A549 (cell line): ENCODE results near the gene OR11H6. TPM values are rescaled to one million over a fixed set of nuclear protein-coding genes. Genes with fewer than 3 reads are reported as not detected.
"Not testable (repeated sequence)": the region's sequence is repeated elsewhere in the genome, so short reads cannot be mapped to it uniquely, and the experiment has no call there.

Experiments
- ATAC-seq, 2 experiments: fragments of 200-7000 bp in 1 of 2; fragments of >200 bp in 1 of 2; cut with Nextera tagmentation in 1 of 2; cut with Tn5 transposase in 1 of 2; 3 replicates each; pipeline versions ENCODE4 v1.8.0 to v1.9.1; 2018 to 2020; ENCODE audit warnings: mild to moderate bottlenecking in 1 of 2, moderate library complexity in 1 of 2
- CTCF ChIA-PET: fragments of 300-600 bp; sonication (Branson Sonifier 250); formaldehyde crosslinking; extraction: SDS; loops from one replicate; lab custom pipeline; 2021; ENCODE audit warnings: antibody characterized with exemption, inconsistent platforms; lab: Yijun Ruan, JAX
- POLR2A ChIA-PET: fragments of 350-600 bp; formaldehyde crosslinking; extraction: SDS; loops from one replicate; lab custom pipeline; 2021; ENCODE audit warnings: antibody characterized with exemption, inconsistent platforms; lab: Yijun Ruan, JAX
- DNase-seq, 2 experiments: peaks; one replicate each; pipeline versions ENCODE4 v3.0.0 to v3.0.0-alpha.2; 2011 to 2016; ENCODE audit warnings: low read depth in 1 of 2, low spot score in 1 of 2
- FAIRE-seq: peaks from 2 replicates; lab custom pipeline; 2011; peaks lifted over from hg19 to GRCh38; lab: Jason Lieb, UNC
- H3K27ac ChIP-seq, 2 experiments: fragments of >200 bp; sonication (Bioruptor Twin); formaldehyde crosslinking; 3 replicates each; pipeline ENCODE4 v1.5.1; 2016 to 2017
- H3K4me1 ChIP-seq: fragments of >200 bp; sonication (Bioruptor Twin); formaldehyde crosslinking; 3 replicates; pipeline ENCODE4 v1.6.1; 2016
- H3K4me2 ChIP-seq: fragments of >200 bp; sonication (Bioruptor Twin); formaldehyde crosslinking; 3 replicates; pipeline ENCODE4 v1.6.1; 2016
- H3K4me3 ChIP-seq: fragments of >200 bp; sonication (Bioruptor Twin); formaldehyde crosslinking; 3 replicates; pipeline ENCODE4 v1.5.1; 2016
- H3K9me3 ChIP-seq: fragments of >200 bp; sonication (Bioruptor Twin); formaldehyde crosslinking; 3 replicates; pipeline ENCODE4 v1.6.1; 2016
- CBX8 ChIP-seq: fragments of 200-600 bp; sonication (generic); IDR thresholded peaks from 2 replicates; pipeline ENCODE4 v1.6.1; 2016
- CEBPB ChIP-seq, 2 experiments: fragments of >200 bp in 1 of 2; sonication (Bioruptor Twin) in 1 of 2; formaldehyde crosslinking in 1 of 2; IDR thresholded peaks; 2 replicates each; pipeline ENCODE4 v1.6.1; 2012 to 2016
- CHD4 ChIP-seq: fragments of 200-600 bp; sonication (generic); IDR thresholded peaks from 2 replicates; pipeline ENCODE4 v1.6.1; 2016; ENCODE audit warnings: antibody characterized with exemption, mild to moderate bottlenecking, borderline replicate concordance
- EHF ChIP-seq: fragments of 250-450 bp; sonication (Bioruptor Pico); IDR thresholded peaks from 2 replicates; pipeline ENCODE4 v1.5.0; 2020; ENCODE audit warnings: mild to moderate bottlenecking
- ELK1 ChIP-seq: fragments of 150-350 bp; IDR thresholded peaks from 2 replicates; pipeline ENCODE4 v1.6.1; 2014; ENCODE audit warnings: low read depth, mild to moderate bottlenecking, low read length
- FOSL2 ChIP-seq, 2 experiments: fragments of 450-650 bp in 1 of 2; fragments of >200 bp in 1 of 2; sonication (Bioruptor Twin) in 1 of 2; formaldehyde crosslinking; IDR thresholded peaks; 2 replicates each; pipeline versions ENCODE4 v1.5.0 to v1.6.1; 2016 to 2020; ENCODE audit warnings: mild to moderate bottlenecking in 1 of 2, moderate library complexity in 1 of 2
- GATA3 ChIP-seq: IDR thresholded peaks from 2 replicates; pipeline ENCODE4 v1.6.1; 2012; ENCODE audit warnings: borderline replicate concordance
- HDAC2 ChIP-seq: fragments of 200-600 bp; sonication (generic); IDR thresholded peaks from 2 replicates; pipeline ENCODE4 v1.6.1; 2016
- HEYL ChIP-seq: fragments of 250-450 bp; sonication (Bioruptor Pico); IDR thresholded peaks from 2 replicates; pipeline ENCODE4 v1.8.0; 2021; ENCODE audit warnings: mild to moderate bottlenecking, moderate library complexity
- HOXA7 ChIP-seq: fragments of 250-450 bp; sonication (Bioruptor Pico); IDR thresholded peaks from 2 replicates; pipeline ENCODE4 v1.5.0; 2020; ENCODE audit warnings: mild to moderate bottlenecking, moderate library complexity
- HOXB5 ChIP-seq: fragments of 250-450 bp; sonication (Bioruptor Pico); IDR thresholded peaks from 2 replicates; pipeline ENCODE4 v1.5.0; 2020; ENCODE audit warnings: mild to moderate bottlenecking, moderate library complexity
- JUN ChIP-seq, 2 experiments: fragments of >200 bp; sonication (Bioruptor Twin); formaldehyde crosslinking; IDR thresholded peaks; 2 replicates in 1 of 2; 3 replicates in 1 of 2; pipeline ENCODE4 v1.6.1; 2016 to 2017
- JUNB ChIP-seq: fragments of >200 bp; sonication (Bioruptor Twin); formaldehyde crosslinking; IDR thresholded peaks from 2 replicates; pipeline ENCODE4 v1.6.1; 2016
- KDM1A ChIP-seq: fragments of 200-600 bp; sonication (generic); IDR thresholded peaks from 2 replicates; pipeline ENCODE4 v1.6.1; 2016; ENCODE audit warnings: low read depth, mild to moderate bottlenecking
- MAZ ChIP-seq: fragments of 150-350 bp; IDR thresholded peaks from 2 replicates; pipeline ENCODE4 v1.6.1; 2014; ENCODE audit warnings: antibody characterized with exemption, low read depth, low read length, borderline replicate concordance
- MYC ChIP-seq: IDR thresholded peaks from 2 replicates; pipeline ENCODE4 v1.6.1; 2012; ENCODE audit warnings: mild to moderate bottlenecking, inconsistent platforms, low read length, improper control_type of control experiment, borderline replicate concordance
- NR3C1 ChIP-seq: fragments of >200 bp; sonication (Bioruptor Twin); formaldehyde crosslinking; IDR thresholded peaks from 3 replicates; pipeline ENCODE4 v1.6.1; 2017
- POLR2A ChIP-seq: IDR thresholded peaks from 2 replicates; pipeline ENCODE4 v1.6.1; 2012; ENCODE audit warnings: mild to moderate bottlenecking, low read length
- RAD21 ChIP-seq, 2 experiments: fragments of >200 bp in 1 of 2; sonication (Bioruptor Twin) in 1 of 2; formaldehyde crosslinking in 1 of 2; IDR thresholded peaks in 1 of 2; conservative IDR thresholded peaks in 1 of 2; 2 replicates in 1 of 2; 3 replicates in 1 of 2; pipeline ENCODE4 v1.6.1; 2012 to 2018; ENCODE audit warnings: inconsistent platforms in 1 of 2
- SREBF2 ChIP-seq: fragments of 450-650 bp; IDR thresholded peaks from 2 replicates; pipeline ENCODE4 v1.6.1; 2014; ENCODE audit warnings: mild to moderate bottlenecking, moderate library complexity
- ZNF302 ChIP-seq: fragments of 250-450 bp; sonication (Bioruptor Pico); IDR thresholded peaks from 2 replicates; pipeline ENCODE4 v1.9.0; 2021; ENCODE audit warnings: inconsistent platforms, mild to moderate bottlenecking, moderate library complexity
- WGBS: methylation state at CpG from one replicate; pipeline ENCODE4 v1.1.6; 2017; ENCODE audit errors: missing lambda C conversion rate; 5-methylcytosine and 5-hydroxymethylcytosine counted together
- polyA plus RNA-seq, 4 experiments: library from polyadenylated mRNA; depleted of rRNA in 3 of 4; stranded (reverse); fragments of >200 nt; fragmentation: RNase III in 1 of 4; extraction: RNeasy Plus Mini Kit Qiagen cat#74134 plus additional on column Dnase treatment in 1 of 4; gene quantifications; 2 replicates in 3 of 4; 3 replicates in 1 of 4; pipeline ENCODE4 v1.2.3, GENCODE V29; 2011 to 2017
- TF ChIP-seq, protein P1 (sequence below): fragments of >200 bp; sonication (Bioruptor Twin); formaldehyde crosslinking; IDR thresholded peaks from 3 replicates; pipeline ENCODE4 v1.5.1; 2016
- TF ChIP-seq, protein P2 (sequence below): IDR thresholded peaks from 2 replicates; pipeline ENCODE4 v1.6.1; 2012; ENCODE audit warnings: low read depth, borderline replicate concordance
- TF ChIP-seq, protein P3 (sequence below): fragments of >200 bp; sonication (Bioruptor Twin); formaldehyde crosslinking; IDR thresholded peaks from 2 replicates; pipeline ENCODE4 v1.6.1; 2016

OR11H6 gene
- polyA plus RNA-seq, 2 of the 4 experiments (the other 2 are of a cell fraction): not detected

DNA sequence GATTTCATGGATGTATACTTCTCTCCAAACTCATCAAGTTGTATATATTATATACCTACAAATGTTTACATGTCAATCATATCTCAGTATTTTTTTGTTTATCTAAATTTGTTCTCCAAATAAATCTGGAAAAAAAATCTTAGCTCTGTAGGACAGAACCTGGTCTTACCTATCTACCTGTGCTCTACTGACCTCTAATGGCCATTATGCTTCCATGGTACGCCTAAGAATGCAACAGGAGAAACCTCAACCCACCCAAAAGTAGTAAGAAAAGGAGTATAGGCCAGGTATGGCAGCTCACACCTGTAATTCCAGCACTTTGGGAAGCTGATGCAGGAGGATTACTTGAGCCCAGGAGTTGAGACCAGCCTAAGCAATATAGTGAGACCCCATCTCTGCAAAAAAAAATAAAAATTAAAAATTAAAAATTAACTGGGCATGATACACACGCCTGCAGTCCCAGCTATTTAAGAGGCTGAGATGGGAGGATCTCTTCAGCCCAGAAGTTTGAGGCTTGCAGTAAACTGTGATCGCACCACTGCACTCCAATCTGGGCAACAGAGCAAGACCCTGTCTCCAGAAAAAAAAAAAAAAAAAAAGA is 24.2 kb downstream of the OR11H6 start:
- H3K4me2 ChIP-seq: no peak overlapping the region
- 40% methylated on average over 3 of the region's 3 CpGs for WGBS
- H3K4me3 ChIP-seq: no peak overlapping the region
- H3K27ac ChIP-seq: no peak overlapping the region
- peaks cover 6% of the 10 kb centered on the region; the same call in 2 of the 3 replicates for H3K9me3 ChIP-seq
- peak; percentile 10 to 57 for DNase-seq
- ATAC-seq: peak; percentile 71 to 81; a peak in 4 of 6 replicates
- FAIRE-seq: no peak
- POLR2A ChIA-PET: no interaction called here
- no peaks in the 10 kb centered on the region for H3K4me1 ChIP-seq
- CTCF ChIA-PET: interaction anchor here (0.9 to 1.2 kb wide), 2 partner anchors 23 to 47 kb away, joined by 3 read pairs; no protein-coding TSS in a partner anchor
- no peak for TF ChIP-seq CHD4
- no peak for TF ChIP-seq HDAC2
- no peak for TF ChIP-seq MYC
- TF ChIP-seq, protein P1, sequence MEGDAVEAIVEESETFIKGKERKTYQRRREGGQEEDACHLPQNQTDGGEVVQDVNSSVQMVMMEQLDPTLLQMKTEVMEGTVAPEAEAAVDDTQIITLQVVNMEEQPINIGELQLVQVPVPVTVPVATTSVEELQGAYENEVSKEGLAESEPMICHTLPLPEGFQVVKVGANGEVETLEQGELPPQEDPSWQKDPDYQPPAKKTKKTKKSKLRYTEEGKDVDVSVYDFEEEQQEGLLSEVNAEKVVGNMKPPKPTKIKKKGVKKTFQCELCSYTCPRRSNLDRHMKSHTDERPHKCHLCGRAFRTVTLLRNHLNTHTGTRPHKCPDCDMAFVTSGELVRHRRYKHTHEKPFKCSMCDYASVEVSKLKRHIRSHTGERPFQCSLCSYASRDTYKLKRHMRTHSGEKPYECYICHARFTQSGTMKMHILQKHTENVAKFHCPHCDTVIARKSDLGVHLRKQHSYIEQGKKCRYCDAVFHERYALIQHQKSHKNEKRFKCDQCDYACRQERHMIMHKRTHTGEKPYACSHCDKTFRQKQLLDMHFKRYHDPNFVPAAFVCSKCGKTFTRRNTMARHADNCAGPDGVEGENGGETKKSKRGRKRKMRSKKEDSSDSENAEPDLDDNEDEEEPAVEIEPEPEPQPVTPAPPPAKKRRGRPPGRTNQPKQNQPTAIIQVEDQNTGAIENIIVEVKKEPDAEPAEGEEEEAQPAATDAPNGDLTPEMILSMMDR: peak; percentile 50
- no peak for TF ChIP-seq KDM1A
- TF ChIP-seq ZNF302 (CRISPR knock-in tag): no peak
- TF ChIP-seq HEYL: no peak
- TF ChIP-seq RAD21 (conservative IDR thresholded peaks at IDR 0.05 in 1 of 2, IDR thresholded peaks at IDR 0.05 in 1 of 2): peak; percentile 46 to 61; a peak in 4 of 5 replicates
- no peak for TF ChIP-seq MAZ
- no peak for TF ChIP-seq ELK1
- TF ChIP-seq SREBF2: no peak
- no peak for TF ChIP-seq JUNB

GRCh38 chr14:20262642-20263128 is 39.2 kb downstream of the OR11H6 start:
- FAIRE-seq: no peak
- Histone ChIP-seq H3K27ac (peak overlapping the region; percentile 25 to 78; a peak in 4 of 6 replicates), H3K4me3 (no peak overlapping the region), H3K4me2 (peak overlapping the region; percentile 45; the same call in 2 of the 3 replicates), H3K4me1 (peaks cover 10% of the 10 kb centered on the region; the same call in 2 of the 3 replicates), H3K9me3 (no peaks in the 10 kb centered on the region)
- ChIA-PET POLR2A (no interaction called here), CTCF (interaction anchor here (0.7 to 0.8 kb wide), 2 partner anchors 11 to 25 kb away, joined by 3 to 4 read pairs; no protein-coding TSS in a partner anchor)
- peak; percentile 30 to 66; a peak in 3 of 6 replicates for ATAC-seq
- 18% methylated on average over 3 of the region's 3 CpGs for WGBS
- DNase-seq: peak in 1 of 2 experiments; percentile 32
- TF ChIP-seq, protein P2, sequence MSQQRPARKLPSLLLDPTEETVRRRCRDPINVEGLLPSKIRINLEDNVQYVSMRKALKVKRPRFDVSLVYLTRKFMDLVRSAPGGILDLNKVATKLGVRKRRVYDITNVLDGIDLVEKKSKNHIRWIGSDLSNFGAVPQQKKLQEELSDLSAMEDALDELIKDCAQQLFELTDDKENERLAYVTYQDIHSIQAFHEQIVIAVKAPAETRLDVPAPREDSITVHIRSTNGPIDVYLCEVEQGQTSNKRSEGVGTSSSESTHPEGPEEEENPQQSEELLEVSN: no peak
- TF ChIP-seq CEBPB (IDR thresholded peaks at IDR 0.05): no peak
- no peak for TF ChIP-seq HOXB5 (CRISPR knock-in tag)
- no peak; the same call in 1 of the 2 replicates for TF ChIP-seq FOSL2 (IDR thresholded peaks at IDR 0.05)
- TF ChIP-seq FOSL2 (CRISPR knock-in tag; IDR thresholded peaks at IDR 0.05): no peak
- TF ChIP-seq POLR2A: no peak
- TF ChIP-seq NR3C1: no peak
- no peak for TF ChIP-seq MAZ
- no peak for TF ChIP-seq HOXA7 (CRISPR knock-in tag)
- TF ChIP-seq RAD21 (conservative IDR thresholded peaks at IDR 0.05 in 1 of 2, IDR thresholded peaks at IDR 0.05 in 1 of 2): no peak
- no peak for TF ChIP-seq JUN (IDR thresholded peaks at IDR 0.05)
- TF ChIP-seq GATA3: no peak
- TF ChIP-seq EHF: no peak
- TF ChIP-seq HDAC2: no peak
- TF ChIP-seq CBX8: no peak
- no peak for TF ChIP-seq CHD4
- TF ChIP-seq, protein P3, sequence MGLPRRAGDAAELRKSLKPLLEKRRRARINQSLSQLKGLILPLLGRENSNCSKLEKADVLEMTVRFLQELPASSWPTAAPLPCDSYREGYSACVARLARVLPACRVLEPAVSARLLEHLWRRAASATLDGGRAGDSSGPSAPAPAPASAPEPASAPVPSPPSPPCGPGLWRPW: no peak
- no peak for TF ChIP-seq KDM1A

- ATAC-seq, H3K27ac ChIP-seq, H3K4me2 ChIP-seq, H3K9me3 ChIP-seq, H3K4me3 ChIP-seq, DNase-seq, CTCF ChIA-PET, FAIRE-seq, H3K4me1 ChIP-seq, POLR2A ChIA-PET: not testable (repeated sequence)
- 62% methylated on average over 5 of the region's 5 CpGs for WGBS
These were observed 40.9 kb downstream of the OR11H6 start for GRCh38 chr14:20264361-20264760.
